HG02938 (cell line): ENCODE data around the gene MGST2.

Experiments
- ATAC-seq: cut with Tn5 transposase; IDR thresholded peaks from one replicate; pipeline ENCODE4 v1.9.1; 2021; ENCODE audit warnings: mild to moderate bottlenecking, moderate library complexity; ENCODE audit not compliant: unreplicated experiment

The MGST2 gene

DNA sequence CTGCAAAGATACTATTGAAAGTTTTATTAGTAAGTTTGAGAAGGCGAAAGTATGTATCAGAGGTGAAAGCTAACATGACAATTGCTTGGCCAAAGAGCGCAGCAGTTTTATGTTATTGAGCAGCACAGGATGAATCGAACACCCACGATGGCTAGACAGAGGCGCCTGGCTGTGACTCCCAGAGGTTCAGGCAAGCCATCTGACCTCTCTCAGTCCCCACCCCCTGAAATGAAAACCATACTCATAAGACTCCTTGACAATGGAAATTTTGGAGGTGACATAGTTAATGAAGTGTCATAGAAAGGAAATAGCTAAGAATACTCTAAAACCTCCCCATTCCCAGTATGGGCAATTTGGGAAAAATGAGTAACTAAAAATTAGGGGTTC is 70.6 kb downstream of the MGST2 start:
- no peak for ATAC-seq

DNA sequence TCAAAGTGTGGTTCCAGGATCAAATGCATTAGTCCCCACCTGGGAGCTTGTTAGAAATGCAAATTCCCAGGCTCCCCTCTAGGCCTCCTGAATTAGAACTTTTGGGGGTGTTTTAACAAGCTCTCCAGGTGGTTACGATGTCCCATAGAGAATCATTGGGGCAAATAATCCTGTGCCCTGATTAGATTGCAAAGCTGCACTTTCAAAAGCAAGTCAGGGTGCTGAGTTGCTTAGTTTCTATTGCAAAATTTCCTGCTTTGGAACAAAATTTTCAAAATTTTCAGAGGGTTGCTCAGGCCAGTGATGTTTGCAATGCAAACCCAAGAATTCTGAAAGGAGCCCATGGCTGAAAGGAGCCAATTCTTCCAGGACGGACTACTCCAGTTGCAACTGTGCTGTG is 71.0 kb downstream of the MGST2 start:
- ATAC-seq, result no peak

DNA sequence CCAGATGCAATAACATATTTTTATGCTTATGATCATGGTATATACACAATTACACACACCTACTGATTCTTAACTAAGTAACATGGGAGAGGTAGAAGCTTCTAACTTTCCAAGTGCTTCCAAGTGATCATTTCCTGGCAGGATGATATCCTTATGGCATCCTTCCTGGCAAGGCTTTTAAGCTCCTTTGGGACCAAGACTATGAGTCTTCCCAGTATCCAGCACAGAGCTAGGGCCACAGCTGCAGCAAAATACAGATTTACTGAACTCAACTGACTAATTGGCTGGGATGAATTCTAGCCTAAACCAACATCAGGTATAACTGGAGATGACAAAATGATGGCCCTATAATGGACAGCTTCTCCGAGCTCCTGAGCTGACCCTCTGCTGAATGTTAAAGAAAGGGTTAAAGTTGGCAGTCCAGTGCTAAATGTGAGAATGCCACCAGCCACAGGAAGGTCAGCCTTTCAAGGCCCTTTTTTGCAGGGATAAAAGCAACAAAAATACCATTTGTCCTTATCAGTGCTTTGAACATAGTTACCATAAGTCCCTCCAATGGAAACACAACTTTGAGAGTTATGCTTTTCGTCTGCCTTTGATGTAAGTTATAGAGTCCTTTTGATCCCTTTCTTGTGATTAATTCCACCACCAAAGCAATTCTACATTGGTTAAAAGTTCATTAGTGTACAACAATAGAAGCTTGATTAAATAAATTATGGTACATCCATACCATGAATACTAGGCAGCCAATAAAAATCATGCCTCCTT is 73.4 kb downstream of the MGST2 start:
- no peak for ATAC-seq

DNA sequence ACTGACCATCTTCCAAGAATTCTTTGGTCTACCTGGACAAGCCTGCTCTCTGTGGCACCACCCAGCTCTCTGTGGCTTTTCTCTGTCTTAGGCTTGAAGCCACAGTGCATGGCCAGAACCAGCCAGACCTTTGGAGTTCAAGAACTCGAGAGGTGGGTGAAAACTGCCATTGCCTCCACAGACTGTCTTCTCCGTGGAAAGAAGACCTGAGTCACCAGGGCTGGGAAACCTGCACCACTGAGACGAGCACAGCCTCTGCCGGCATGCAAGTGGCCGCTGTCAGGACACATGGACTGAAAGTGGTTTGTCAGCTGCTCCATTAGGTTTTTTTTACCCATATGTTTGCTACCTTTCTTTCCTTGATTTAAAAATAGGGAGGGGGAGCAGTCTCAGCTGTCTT is 74.5 kb downstream of the MGST2 start:
- no peak for ATAC-seq

DNA sequence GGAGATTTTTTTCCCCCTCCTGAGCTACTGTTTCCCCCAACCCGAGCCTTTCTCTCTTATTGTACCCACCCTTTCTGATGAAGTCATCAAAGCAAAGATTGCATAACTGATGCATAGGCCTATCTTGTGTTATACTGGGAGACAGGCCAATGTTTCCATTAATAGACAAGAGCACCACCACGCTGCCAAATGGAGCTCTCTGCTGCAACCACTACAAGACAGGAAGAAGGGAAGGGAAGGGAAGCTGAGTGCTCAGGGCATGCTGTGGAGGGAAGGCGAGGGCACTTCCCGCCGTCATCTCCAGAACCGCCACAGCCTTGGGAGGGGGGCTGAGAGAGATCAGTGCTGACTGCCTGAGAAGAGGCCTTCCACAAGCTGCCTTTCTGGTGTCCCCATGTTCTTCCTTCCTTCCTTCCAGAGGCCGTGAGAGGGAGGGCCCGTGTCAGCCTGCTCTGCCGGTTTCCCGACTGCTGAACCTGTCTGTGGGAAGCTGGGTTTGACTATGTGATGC is 75.0 kb downstream of the MGST2 start:
- ATAC-seq, result no peak

DNA sequence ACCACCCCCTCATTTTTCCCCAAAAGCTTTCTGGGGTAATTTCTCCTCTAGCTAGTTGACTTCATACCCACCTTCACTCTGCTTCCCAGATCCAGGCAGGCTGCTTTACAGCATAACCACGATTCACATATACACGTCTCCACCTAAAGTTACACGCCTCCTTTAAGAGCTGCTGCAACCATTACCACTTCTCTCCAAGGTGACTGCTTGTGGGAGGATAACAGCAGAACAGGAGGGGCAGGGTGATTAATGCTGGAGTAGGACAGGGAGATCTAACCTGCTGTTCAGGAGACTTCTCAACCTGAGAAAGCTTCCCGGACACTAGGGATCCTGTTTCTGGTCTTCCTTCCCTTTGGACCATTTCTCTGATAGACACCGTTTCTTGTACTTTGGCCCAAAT is 77.4 kb downstream of the MGST2 start:
- ATAC-seq, result no peak

DNA sequence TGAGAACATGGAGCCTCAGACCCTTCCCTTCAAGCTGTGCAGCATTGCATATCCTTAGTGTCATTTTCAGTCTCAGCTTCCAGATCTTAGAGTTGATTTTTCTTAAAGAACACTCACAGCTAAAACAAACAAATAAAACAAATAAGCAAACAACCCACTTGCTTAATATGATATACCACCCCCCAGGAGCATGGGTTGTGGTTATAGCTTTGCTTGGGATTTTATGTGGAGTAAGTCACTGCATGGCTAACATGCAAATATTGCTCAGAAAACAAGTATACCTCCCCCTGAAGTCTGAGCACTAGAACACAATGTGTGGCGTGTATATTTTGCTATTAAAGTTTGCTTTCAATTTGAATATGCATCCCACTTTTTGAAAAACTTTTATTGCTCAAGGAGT is 78.6 kb downstream of the MGST2 start:
- ATAC-seq, result no peak

DNA sequence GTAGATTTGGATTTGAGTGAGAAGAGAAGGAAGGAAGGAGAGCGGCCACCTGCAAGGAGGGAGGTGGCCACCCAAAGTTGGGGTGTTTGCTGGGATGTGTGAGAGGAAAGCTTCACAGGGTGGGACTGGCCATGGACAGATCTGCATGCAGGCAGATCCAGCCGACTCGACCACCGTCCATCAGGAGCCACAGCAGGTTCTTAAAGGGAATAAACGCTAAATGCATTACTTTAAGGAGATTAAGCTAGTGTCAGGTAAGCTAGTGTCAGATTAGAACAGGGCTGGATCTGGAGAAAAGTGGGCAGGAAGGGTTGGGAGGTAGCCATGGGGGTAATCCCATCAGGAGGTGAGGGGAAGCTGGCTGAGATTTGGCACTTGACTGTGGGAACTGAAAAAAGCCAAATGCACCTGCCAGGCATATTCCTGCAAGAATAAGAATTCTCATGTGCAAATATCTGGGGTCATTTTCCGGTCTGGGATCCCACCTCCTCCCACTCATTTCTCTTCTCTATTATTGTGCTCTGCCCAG is 79.6 kb downstream of the MGST2 start:
- ATAC-seq, result no peak

DNA sequence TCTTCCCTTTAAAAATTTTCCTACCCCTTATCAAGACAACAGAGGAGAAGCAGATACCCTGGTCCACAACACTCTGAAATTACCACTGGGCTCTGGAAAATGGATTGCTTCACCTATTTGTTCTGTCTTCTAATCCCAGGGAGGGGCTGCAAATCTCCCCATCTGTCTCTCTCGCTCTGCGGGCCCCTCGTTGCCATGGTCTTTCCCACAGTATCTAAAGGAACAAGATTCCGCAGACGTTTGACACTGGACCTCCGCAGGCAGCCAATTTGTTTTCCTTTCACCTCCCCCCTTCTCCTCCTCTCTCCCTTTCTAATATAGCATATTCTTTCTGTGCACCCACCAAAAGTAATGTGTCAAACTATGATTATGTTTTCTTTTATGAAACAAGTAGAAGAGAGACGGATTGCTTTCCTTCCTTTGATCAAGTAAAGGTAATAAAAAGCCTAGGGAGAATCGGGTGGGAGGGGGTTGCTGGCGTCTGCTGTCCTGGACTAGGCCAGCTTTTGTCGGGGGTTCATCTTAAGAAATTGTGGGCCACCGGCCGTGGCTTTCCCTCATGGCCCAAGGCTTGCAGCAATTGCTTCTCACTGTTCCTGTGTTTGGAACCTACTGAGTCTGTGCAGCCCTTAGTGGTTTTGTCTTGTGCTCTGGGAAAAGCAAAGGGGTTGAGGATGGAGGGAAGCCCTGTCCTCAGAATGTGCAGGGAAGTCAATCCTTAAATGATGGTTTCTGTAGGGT is 81.0 kb downstream of the MGST2 start:
- no peak for ATAC-seq

DNA sequence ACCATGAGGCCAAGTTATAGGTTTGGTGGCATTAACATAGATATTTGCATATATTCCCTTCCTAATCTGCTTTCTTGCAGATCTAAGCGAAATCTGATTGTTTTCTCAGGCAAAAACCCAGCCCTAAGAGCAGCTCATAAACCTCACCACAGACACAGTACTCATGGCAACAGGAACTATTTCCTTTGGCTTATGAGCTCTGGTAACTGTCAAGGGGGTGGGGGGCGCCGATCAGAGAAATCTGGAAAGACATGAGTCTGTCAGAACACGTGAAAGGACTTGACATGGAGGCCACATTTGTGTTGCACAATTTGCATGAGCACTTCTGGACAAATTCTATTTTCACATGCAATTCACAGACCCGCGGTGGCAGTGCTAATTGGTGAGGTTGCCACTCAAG is 83.7 kb downstream of the MGST2 start:
- ATAC-seq, result no peak

DNA sequence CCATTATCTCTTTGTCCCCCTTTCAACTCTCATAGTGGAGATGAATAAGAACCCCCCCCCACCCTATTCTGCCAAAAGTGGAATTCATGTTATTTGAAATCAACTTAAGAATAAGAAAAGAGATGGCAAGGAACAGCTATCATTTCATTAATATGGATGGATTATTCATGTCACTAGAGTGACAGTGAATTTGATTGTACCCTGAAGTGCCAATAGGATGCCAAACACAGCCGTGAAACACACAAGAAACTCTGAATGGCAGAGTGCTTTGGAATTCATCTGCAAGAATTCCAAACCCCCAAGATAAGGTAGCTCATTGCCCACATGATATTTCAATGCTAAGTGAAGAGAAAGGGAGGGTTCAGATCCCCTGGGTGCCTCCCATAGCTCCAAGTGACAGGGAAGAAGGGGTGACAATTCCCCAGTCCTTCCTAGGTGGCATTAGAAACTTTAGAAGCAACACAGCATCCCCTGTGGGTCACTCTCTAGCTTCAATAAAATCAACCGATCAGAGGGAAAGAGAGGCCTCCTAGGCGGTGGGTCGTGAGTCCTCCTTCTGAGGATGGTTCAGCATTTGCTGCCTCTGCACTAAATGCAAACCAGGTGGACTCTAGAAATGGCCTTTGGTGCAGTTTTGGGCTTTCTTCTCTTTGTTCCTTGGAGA is 84.3 kb downstream of the MGST2 start:
- ATAC-seq, result no peak

DNA sequence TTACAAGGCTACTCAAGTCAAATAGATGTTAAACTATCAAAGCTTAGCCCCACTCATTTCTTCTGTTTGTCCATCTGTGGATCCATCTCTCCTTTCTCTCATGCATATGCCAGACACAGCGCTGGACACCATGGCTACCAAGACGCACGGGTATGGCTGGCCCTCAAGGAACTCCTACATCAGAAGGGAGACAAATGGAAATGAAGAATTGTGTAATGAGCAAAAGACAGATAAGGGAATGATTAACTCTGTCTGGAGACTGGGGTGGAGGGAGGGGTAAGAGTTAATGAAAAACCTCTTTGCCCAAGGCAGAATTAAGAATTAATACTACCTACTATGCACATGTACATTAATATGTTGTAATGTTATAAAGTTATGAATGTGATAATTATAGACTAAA is 88.1 kb downstream of the MGST2 start:
- no peak for ATAC-seq
